NCI-H2081 (cell line): Measurements from ENCODE around the gene C2orf68.
"Not testable (repeated sequence)": the region's sequence is repeated elsewhere in the genome, so short reads cannot be mapped to it uniquely, and the experiment has no call there.

Experiments
- DNase-seq, 2 experiments: peaks; one replicate each; lab custom pipeline; 2025; lab: John Stamatoyannopoulos, UW

The C2orf68 gene

DNA sequence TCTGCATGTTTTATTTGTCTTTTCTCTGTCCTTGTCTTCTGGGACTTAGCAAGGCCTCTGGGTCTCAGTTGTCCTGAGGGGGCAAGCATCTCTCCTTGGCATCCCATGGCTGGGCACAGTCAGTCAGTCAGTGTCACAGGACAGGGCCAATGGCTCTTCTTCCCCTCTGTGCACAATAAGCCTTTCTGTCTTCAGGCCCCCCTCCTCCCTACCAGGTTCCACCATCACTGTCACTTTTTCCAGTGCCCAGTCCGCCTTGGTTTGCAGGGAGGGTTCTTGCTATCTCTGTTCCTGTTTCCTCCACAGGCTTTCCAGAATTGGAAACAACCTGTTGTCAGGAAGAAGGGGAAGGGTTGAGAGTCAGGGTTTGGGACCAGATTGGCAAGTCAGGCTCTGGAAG lies 29.4 kb downstream of the C2orf68 start:
- DNase-seq = no peak

DNA sequence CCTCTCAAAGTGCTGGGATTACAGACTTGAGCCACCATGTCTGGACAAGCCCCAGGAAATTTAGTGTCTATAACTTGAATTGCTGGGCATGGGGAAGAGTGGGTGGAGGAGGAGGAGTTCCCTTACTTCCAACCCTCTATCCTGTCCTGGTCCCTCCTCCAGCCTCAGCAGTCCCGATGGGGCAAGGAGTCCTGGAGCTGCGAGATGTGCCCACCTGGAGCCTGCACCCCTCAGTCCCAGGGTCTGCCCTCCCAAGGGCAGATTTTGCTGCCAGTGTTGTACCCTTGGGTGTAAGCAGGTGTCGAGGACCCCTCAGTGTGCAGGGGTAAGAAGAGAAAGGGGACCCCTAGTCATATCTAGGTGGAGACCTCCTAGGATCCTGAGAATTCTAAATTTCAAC lies 31.7 kb downstream of the C2orf68 start:
- DNase-seq = no peak

DNA sequence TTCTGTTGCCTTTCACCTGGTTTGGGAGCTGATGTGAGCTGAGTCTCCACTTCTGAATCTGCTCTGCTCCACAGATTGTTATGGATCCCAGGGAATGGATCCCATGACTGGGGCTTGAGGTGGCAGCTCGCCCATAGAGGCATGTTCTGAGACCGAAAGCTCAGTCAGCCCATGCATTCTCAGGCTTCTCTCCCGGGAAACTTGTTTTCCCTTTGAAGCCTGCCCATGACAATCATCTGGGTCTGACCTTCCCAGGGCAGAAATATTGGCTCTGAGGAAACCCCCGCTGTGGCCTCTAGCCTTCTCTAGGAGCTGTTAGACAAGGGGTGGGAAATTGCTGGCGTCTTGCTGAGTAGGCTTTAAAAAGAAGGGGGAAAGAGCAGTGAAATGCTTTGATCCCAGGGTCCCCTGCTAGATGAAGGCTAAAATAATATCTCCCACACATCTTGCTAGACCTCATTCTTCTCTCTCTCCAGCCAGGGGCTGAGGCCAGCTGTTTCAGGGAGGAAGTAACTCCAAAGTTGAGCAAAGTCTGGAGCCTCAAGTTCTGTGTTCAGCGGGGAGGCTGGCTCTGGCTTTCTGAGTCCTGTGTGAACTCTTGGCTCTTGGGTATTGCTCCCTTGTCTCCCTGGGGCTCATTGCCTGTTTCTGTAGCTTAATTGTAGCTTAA lies 32.5 kb downstream of the C2orf68 start:
- no peak for DNase-seq

DNA sequence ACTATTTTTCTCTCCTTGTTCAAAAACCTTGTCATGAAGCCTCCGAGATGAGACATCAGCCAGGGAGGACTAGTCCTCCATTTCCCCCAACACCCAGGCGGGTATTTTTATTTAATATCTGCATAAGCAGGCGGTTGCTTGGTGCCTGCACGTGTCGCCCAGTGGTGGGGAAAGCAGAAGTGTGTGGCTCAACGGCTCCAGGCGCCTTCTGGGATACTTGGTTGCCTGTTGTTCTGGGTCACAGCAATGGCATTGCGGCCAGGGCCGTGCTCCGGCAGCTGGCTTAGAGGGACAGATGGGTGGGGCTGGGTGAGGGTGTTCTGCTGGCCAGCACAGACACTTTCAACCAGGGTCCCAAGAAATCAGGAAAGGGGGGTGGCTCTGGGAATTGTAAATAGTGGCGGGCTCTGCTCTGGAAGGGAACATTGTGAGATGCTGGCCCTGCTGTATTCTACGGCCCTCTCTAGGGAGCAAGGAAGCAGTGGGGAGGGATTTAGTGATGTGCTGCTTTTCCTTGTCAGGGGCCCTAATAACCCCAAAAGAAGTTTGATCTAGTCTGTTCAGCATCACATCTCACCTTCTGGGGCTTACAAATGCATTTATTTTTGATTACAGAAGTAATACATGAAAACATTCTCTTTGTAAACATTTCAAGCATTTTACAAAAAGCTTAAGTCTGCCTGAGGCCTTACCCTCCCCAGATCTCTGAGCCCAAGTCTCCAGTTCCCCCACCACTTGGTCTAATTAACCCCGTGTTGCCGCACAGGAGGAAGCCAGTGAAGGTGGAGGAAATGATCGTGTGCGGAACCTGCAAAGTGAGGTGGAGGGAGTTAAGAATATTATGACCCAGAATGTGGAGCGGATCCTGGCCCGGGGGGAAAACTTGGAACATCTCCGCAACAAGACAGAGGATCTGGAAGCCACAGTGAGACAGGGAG lies 33.4 kb downstream of the C2orf68 start:
- DNase-seq = no peak

DNA sequence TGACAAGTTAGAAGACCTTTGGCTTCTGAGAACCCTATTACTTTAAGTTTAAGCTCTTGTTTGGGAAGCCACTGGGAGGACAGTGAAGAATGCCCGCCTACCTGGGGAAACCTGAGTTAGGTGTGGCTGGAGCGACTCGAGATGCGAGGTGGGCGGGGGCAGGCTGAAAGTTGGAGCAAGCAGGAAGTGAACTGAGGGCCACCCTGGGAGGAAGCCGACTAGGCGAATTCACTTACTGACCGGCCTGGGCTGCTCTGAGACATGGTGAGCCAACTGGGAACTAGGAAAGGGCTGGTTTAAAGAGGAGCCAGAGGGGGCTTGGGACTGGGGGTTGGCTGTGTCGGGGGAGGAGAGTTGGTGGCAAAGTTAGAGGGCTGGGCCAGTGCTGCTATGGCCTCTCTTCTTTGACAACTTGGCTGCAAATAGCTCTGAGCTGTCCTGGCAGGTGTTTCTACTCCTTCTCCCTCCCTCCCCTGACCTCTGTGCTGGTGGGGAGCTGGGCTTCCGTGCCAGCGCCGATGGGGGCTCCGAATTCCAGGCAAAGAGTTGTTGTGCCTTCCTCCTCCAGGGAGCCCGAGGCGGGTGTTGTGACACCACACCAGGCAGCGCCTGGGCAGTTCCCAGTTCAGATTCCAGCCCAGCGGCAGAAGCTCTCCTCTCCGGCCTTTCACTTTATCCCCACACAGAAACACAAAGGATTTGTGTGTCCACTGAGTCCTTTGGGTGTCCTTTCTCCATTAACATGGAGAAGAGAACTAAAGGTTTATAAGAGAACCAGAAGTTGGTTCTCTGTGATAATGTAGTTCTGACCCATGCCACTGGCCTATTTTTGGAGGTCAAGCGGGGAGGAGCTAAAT lies 34.3 kb downstream of the C2orf68 start, which contains the start of gene VAMP8:
Gene VAMP8 (plus strand): TSS at position 201 of the 857 bp plus-strand sequence. CDS start 61 bp downstream, at position 262.
- no peak for DNase-seq

DNA sequence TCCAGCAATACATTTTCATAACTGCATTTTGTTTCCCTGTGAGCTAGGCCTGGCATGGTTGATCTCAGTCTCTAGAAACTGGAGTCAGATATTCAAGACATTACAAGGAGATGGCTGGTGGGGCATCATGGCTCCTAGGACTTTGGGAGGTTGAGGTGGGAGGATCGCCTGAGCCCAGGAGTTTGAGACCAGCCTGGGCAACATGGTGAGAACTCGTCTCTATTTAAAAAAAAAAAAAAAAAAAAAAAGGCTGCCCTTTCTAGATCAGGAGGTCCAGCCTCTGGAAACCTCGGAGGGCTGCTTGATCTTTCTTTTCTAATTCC lies 34.8 kb downstream of the C2orf68 start:
- DNase-seq = no peak

DNA sequence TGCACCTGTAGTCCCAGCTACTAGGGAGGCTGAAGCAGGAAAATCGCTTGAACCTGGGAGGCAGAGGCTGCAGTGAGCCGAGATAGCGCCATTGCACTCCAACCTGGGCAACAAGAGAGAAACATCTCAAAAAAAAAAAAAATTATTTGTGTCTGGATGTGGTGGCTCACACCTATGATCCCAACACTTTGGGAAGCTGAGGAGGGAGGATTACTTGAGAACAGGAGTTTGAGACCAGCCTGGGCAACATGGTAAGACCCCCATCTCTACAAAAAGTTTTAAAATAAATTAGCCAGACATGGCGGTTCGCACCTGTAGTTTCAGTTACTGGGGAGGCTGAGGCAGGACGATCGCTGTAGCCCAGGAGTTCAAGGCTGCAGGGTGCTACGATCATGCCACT lies 36.1 kb downstream of the C2orf68 start:
- DNase-seq = no peak

DNA sequence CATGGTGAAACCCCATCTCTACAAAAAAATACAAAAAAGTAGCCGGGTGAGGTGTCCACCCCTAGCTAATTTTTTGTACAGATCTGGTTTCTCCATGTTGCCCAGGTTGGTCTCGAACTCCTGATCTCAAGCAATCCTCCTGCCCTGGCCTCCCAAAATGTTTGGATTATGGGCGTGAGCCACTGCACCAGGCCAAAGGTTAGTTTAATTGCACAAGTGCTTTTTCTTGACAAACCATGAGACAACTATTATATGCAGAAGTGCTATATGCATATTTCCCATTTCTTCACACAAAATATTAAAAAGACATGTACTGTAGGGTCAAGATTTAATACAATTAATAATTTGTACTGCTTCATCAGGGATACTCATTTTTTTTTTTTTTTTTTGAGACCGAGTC lies 45.6 kb downstream of the C2orf68 start:
- DNase-seq = no peak

DNA sequence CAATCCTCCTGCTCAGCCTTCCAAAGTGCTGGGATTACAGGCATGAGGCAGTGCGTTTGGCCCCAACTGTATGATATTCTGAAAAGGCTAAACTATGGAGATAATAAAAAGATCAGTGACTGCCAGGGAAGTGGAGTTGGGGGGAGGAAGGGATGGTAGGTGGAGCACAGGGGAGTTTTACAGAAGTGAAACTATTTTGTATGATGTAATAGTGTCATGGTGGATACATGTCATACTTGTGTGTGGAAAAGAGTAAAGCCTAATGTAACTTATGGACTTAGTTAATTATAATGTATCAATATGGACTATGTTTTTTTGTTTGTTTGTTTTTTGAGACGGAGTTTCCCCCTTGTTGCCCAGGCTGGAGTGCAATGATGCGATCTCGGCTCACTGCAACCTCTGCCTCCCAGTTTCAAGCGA lies 47.7 kb downstream of the C2orf68 start:
- DNase-seq = no peak

DNA sequence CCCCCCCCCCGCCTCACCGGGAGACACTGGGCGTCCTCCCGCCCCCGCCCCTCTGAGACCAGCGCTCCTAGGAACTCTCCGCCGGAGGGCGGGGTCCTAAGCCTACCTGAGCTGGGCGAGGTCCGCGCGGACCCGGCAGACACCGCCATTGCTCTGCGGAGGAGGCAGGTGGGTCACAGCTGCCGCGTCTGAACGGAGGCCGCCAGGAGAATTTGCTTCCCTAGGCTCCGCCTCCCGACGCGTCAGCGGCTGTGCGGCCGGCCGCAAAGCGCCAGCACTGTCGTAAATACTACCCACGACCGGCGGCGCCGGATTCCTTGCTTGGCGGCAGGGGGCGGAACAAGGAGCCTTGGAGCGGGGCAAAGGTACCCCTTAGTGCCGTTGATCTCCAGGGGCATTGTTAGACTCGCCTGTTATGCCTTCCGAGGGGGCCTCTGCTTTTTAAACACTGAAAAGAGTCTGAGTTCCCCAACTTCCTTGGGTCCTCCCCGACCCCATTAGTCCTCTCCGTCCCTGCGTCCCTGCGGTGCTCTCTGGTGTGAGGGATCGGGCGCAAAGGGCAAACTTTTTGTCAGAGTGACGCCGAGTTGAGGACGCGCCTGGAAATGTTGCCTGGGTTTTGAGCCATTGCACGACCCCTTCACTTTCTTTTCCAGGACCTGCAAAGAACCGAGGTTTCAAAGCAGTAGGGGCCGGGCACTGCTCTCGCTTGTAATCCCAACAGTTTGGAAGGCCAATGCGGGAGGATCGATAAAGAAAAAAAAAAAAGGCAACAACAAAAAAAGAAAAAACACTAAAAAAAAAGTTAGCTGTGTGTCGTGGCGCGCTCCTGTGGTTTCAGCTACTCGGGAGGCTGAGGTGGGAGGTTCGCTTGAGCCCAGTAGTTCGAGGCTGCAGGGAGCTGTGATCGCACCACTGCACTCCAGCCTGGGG lies 50.3 kb downstream of the C2orf68 start, which contains the start of gene GGCX:
Gene GGCX (minus strand): TSS at position 214 of the 933 bp plus-strand sequence. CDS start 65 bp downstream, at position 149.
- DNase-seq = peak; percentile 92 to 96

DNA sequence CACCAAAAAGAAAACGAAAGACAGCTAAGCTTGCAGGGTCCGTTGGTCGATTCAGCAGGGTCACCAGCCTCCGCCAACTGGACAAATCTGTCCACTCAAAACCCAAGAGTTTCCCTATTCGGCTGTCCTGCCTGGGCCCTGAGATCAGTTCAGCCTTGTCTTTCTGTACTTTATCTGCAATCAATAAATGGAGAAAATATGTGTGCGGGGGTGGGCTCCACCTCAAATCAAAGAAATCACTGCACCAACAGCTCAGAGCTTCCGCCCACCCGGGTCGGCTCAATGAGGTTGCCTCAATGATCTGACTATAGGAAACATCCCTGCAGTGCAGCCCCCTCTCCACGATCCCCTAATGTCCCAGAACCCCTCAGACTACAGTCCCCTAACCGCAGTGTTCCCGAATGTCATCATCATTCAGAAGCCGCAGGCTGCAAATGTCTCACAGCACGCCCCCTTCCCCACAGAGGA lies 51.0 kb downstream of the C2orf68 start:
- DNase-seq = no peak

DNA sequence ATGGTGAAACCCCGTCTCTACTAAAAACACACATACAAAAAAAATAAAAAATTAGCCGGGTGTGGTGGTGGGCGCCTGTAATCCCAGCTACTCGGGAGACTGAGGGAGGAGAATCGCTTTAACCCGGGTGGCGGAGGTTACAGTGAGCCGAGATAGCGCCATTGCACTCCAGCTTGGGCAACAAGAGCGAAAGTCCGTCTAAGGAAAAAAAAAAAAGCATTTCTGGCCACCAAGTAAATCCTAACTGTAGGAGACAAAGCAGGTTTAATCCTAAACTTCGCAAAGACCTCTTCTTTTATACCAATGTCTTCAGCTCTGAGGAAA lies 51.5 kb downstream of the C2orf68 start:
- not testable (repeated sequence) for DNase-seq

DNA sequence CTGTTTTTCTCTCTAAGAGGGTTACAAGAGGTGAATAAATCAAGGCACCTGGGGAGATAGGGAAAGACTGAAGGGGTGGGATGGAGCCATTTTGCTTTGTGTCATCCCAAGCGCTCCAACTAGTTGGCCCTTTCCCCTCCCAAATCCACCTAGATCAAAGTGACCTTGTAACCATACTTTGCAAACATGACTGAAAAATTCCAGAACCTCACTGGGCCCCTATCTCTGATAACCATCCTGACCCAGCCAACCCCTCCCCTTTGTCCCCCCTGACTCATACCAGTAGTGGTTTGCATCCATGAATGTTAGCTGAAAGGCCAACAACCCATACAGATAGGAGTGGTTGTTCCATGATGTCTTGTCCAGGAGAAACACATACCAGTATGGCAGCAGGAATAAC lies 53.7 kb downstream of the C2orf68 start:
- DNase-seq = no peak

DNA sequence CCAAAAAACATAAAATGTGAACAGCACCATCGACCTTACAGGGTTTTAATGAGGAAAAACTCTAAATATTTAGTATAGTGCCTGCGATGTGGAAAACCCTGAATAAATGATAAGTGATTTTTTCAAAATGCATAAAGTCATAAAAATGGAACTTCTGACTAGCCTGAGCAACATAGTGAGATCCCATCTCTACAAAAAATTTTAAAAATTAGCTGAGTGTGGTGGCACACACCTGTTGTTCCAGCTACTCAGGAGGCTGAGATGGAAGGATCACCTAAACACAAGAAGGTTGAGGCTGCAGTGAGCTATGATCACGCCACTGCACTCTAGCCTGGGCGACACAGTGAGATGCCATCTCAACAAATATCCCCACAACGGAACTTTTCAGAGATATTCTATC lies 54.7 kb downstream of the C2orf68 start:
- no peak for DNase-seq
